ENCODE results near the gene ANAPC15. TPM values are rescaled to one million over a fixed set of nuclear protein-coding genes. Genes with fewer than 3 reads are reported as not detected.

Gene ANAPC15
- total and polyA plus RNA-seq, 2 of the 13 experiments (the other 11 are each of a cell fraction or from before 2014, with no cell fraction given): 18.8 to 25.7 TPM

- peak; percentile 59; the same call in 1 of the 2 replicates for TF ChIP-seq ELF4 (CRISPR knock-in tag; IDR thresholded peaks at IDR 0.05; ENCODE audit: borderline replicate concordance)
- peak; percentile 76 for TF ChIP-seq FOXO1 (CRISPR knock-in tag; IDR thresholded peaks at IDR 0.05)
- 0 out of 2 replicates have a peak, but pooled peaks have one; percentile 34 for TF ChIP-seq ZNF205 (CRISPR knock-in tag; IDR thresholded peaks at IDR 0.05)
- no peak for TF ChIP-seq HDAC6 (IDR thresholded peaks at IDR 0.05; ENCODE audit: low read depth, low read length)
- peak; percentile 88 for TF ChIP-seq NFYB (CRISPR knock-in tag; IDR thresholded peaks at IDR 0.05)
- peak; percentile 76; the same call in 1 of the 2 replicates for TF ChIP-seq FOXK1 (CRISPR knock-in tag; IDR thresholded peaks at IDR 0.05; ENCODE audit: borderline replicate concordance, low read depth)
- TF ChIP-seq, protein P1, sequence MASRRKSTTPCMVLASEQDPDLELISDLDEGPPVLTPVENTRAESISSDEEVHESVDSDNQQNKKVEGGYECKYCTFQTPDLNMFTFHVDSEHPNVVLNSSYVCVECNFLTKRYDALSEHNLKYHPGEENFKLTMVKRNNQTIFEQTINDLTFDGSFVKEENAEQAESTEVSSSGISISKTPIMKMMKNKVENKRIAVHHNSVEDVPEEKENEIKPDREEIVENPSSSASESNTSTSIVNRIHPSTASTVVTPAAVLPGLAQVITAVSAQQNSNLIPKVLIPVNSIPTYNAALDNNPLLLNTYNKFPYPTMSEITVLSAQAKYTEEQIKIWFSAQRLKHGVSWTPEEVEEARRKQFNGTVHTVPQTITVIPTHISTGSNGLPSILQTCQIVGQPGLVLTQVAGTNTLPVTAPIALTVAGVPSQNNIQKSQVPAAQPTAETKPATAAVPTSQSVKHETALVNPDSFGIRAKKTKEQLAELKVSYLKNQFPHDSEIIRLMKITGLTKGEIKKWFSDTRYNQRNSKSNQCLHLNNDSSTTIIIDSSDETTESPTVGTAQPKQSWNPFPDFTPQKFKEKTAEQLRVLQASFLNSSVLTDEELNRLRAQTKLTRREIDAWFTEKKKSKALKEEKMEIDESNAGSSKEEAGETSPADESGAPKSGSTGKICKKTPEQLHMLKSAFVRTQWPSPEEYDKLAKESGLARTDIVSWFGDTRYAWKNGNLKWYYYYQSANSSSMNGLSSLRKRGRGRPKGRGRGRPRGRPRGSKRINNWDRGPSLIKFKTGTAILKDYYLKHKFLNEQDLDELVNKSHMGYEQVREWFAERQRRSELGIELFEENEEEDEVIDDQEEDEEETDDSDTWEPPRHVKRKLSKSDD (CRISPR knock-in tag; IDR thresholded peaks at IDR 0.05; ENCODE audit: low read depth): no peak
- TF ChIP-seq POLR2G (IDR thresholded peaks at IDR 0.05; ENCODE audit: low read depth, low read length): peak; percentile 96
- TF ChIP-seq HDAC1 (CRISPR knock-in tag; IDR thresholded peaks at IDR 0.05): peak; percentile 65
- 0 out of 2 replicates have a peak, but pooled peaks have one; percentile 20 for TF ChIP-seq ZNF124 (CRISPR knock-in tag; IDR thresholded peaks at IDR 0.05)
- no peak for TF ChIP-seq CBX5 (CRISPR knock-in tag; IDR thresholded peaks at IDR 0.05; ENCODE audit: borderline replicate concordance)
- TF ChIP-seq, protein P2, sequence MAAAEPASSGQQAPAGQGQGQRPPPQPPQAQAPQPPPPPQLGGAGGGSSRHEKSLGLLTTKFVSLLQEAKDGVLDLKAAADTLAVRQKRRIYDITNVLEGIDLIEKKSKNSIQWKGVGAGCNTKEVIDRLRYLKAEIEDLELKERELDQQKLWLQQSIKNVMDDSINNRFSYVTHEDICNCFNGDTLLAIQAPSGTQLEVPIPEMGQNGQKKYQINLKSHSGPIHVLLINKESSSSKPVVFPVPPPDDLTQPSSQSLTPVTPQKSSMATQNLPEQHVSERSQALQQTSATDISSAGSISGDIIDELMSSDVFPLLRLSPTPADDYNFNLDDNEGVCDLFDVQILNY (CRISPR knock-in tag; conservative IDR thresholded peaks at IDR 0.05): 0 out of 2 replicates have a peak, but pooled peaks have one; percentile 53
- no peak for TF ChIP-seq HHEX (CRISPR knock-in tag; IDR thresholded peaks at IDR 0.05)
- 0 out of 2 replicates have a peak, but pooled peaks have one; percentile 32 for TF ChIP-seq TRAFD1 (CRISPR knock-in tag; IDR thresholded peaks at IDR 0.05; ENCODE audit: borderline replicate concordance)
- TF ChIP-seq ATF1 (CRISPR knock-in tag; IDR thresholded peaks at IDR 0.05): peak; percentile 86
- no peak for TF ChIP-seq ZIK1 (CRISPR knock-in tag; IDR thresholded peaks at IDR 0.05; ENCODE audit: borderline replicate concordance, low read depth)
- TF ChIP-seq, protein P3, sequence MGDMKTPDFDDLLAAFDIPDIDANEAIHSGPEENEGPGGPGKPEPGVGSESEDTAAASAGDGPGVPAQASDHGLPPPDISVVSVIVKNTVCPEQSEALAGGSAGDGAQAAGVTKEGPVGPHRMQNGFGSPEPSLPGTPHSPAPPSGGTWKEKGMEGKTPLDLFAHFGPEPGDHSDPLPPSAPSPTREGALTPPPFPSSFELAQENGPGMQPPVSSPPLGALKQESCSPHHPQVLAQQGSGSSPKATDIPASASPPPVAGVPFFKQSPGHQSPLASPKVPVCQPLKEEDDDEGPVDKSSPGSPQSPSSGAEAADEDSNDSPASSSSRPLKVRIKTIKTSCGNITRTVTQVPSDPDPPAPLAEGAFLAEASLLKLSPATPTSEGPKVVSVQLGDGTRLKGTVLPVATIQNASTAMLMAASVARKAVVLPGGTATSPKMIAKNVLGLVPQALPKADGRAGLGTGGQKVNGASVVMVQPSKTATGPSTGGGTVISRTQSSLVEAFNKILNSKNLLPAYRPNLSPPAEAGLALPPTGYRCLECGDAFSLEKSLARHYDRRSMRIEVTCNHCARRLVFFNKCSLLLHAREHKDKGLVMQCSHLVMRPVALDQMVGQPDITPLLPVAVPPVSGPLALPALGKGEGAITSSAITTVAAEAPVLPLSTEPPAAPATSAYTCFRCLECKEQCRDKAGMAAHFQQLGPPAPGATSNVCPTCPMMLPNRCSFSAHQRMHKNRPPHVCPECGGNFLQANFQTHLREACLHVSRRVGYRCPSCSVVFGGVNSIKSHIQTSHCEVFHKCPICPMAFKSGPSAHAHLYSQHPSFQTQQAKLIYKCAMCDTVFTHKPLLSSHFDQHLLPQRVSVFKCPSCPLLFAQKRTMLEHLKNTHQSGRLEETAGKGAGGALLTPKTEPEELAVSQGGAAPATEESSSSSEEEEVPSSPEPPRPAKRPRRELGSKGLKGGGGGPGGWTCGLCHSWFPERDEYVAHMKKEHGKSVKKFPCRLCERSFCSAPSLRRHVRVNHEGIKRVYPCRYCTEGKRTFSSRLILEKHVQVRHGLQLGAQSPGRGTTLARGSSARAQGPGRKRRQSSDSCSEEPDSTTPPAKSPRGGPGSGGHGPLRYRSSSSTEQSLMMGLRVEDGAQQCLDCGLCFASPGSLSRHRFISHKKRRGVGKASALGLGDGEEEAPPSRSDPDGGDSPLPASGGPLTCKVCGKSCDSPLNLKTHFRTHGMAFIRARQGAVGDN (CRISPR knock-in tag; IDR thresholded peaks at IDR 0.05): peak; percentile 86
- TF ChIP-seq SP2 (CRISPR knock-in tag; IDR thresholded peaks at IDR 0.05): peak; percentile 94
- TF ChIP-seq HOXD1 (CRISPR knock-in tag; IDR thresholded peaks at IDR 0.05): peak; percentile 14; the same call in 1 of the 2 replicates
Observed at GRCh38 chr11:72112143-72112977, at the start of gene ANAPC15 (continued).
